Heart right ventricle (tissue), 16 donors: Measurements from ENCODE around the gene ARHGEF6. TPM values are rescaled to one million over a fixed set of nuclear protein-coding genes. Genes with fewer than 3 reads are reported as not detected.
A peak's percentile ranks its signal among the peaks of the same experiment; 100 is the strongest.

ENCODE experiments used
- ATAC-seq, 8 donors: fragments of 200-7000 bp; cut with Tn5 transposase; one replicate each; pipeline ENCODE4 v1.9.1; 2020; ENCODE audit warnings: mild to moderate bottlenecking in 8 of 8, moderate library complexity in 8 of 8, moderate number of reproducible peaks in 1 of 8
- DNase-seq, 2 donors: peaks; one replicate each; pipeline ENCODE4 v3.0.0-alpha.2; 2020
- H3K27ac ChIP-seq, 10 donors: fragments of 200-600 bp; sonication (generic) in 2 of 10; one replicate each; pipeline versions ENCODE4 v1.5.0 to v1.8.0; 2020 to 2022; ENCODE audit warnings: mild to moderate bottlenecking in 3 of 10
- H3K27me3 ChIP-seq, 7 donors: fragments of 200-600 bp; one replicate each; pipeline ENCODE4 v1.8.0; 2021 to 2022; ENCODE audit warnings: mild to moderate bottlenecking in 2 of 7
- H3K36me3 ChIP-seq, 9 donors: fragments of 200-600 bp; sonication (generic) in 1 of 9; one replicate each; pipeline versions ENCODE4 v1.5.0 to v1.8.0; 2020 to 2022; ENCODE audit warnings: mild to moderate bottlenecking in 2 of 9
- H3K4me1 ChIP-seq, 9 donors: fragments of 200-600 bp; sonication (generic) in 1 of 9; one replicate each; pipeline versions ENCODE4 v1.5.0 to v1.8.0; 2020 to 2022; ENCODE audit warnings: mild to moderate bottlenecking in 4 of 9
- H3K4me3 ChIP-seq, 10 donors: fragments of 200-600 bp; sonication (generic) in 2 of 10; one replicate each; pipeline versions ENCODE4 v1.5.0 to v1.8.0; 2020 to 2022; ENCODE audit warnings: mild to moderate bottlenecking in 7 of 10, moderate library complexity in 2 of 10
- H3K9me3 ChIP-seq, 11 donors: fragments of 200-600 bp in 10 of 11; sonication (generic) in 2 of 11; one replicate each; pipeline versions ENCODE4 v1.5.0 to v1.8.0; 2013 to 2022; ENCODE audit warnings: mild to moderate bottlenecking in 2 of 11, control low read depth in 1 of 11, moderate library complexity in 1 of 11
- WGBS, 2 donors: extraction: QIAGEN DNeasy Blood & Tissue Kit; methylation state at CpG; one replicate each; pipeline ENCODE4 v1.1.7; 2013; ENCODE audit warnings: inconsistent platforms in 1 of 2; 5-methylcytosine and 5-hydroxymethylcytosine counted together
- intact Hi-C, 10 donors: fragments of 100-400 bp; cut with DNase I; formaldehyde crosslinking; loops; one replicate each; pipeline versions ENCODE4 v1.11.1 to v1.14.2; 2022
- long read RNA-seq, 3 donors: library from polyadenylated mRNA; unstranded; transcript quantifications; one replicate each; pipeline ENCODE4 v2.0.0, GENCODE V29; 2020 to 2021
- polyA plus RNA-seq, 2 donors: library from polyadenylated mRNA; stranded (reverse); fragments of 200-250 nt; gene quantifications; one replicate each; pipeline ENCODE4 v1.2.3, GENCODE V29; 2013
- total RNA-seq, 10 donors: library from RNA; stranded (reverse); fragmentation: NEBNext Ultra II Directional in 3 of 10; extraction: Animal tissue kit (Norgen Biotek cat#: 25700) in 3 of 10; gene quantifications; one replicate each; pipeline versions ENCODE4 v1.2.1 to v1.2.4, GENCODE V29; 2021 to 2023
- TF ChIP-seq, protein P1 (sequence below), 9 donors: fragments of 200-600 bp; sonication (generic) in 2 of 9; IDR thresholded peaks; one replicate each; pipeline versions ENCODE4 v1.5.0 to v1.8.0; 2021 to 2022; ENCODE audit warnings: antibody characterized with exemption in 9 of 9, mild to moderate bottlenecking in 5 of 9, moderate library complexity in 1 of 9
- donor health status: Arrhythmogenic right ventricular cardiomyopathy.
- donor health status: ischemic (EF 13 %, LVEDD 7.1; RV severe dilation, severe dysfunction).
- donor health status: healthy with polysubstance abuse.
- donor health status: DM: no; HTN: yes; CAD: no.
- donor health status: DM: no; HTN: no; CAD: no.
- donor health status: ischemic (EF 25% LVEDD 6.9; RV normal size, moderate dysfunction).
- donor health status: ischemic (EF 25% LVEDD 5.7; RV mildly dilated, moderate dysfunction).
- donor health status: healthy.
- donor health status: DM: yes; HTN: yes; CAD: no.
- donor health status: Ischemic cardiomyopathy.
- donor health status: ischemic (EF 35%, LVEDD 5.7; RV mildly dilated, moderate dysfunction).
- donor health status: nonischemic (EF 11% LVEDD 7.7; RV severe dilation, severe dysfunction).
- donor health status: DM: yes; HTN: yes; CAD: no.
- donor health status: PGD.
- donor health status: ischemic (EF 29% LVEDD 5.4; RV normal size, mild dysfunction).
- donor health status: nonischemic (EF 23%, LVEDD 6.1; RV moderate dilation, normal function).

The ARHGEF6 gene, protein sequence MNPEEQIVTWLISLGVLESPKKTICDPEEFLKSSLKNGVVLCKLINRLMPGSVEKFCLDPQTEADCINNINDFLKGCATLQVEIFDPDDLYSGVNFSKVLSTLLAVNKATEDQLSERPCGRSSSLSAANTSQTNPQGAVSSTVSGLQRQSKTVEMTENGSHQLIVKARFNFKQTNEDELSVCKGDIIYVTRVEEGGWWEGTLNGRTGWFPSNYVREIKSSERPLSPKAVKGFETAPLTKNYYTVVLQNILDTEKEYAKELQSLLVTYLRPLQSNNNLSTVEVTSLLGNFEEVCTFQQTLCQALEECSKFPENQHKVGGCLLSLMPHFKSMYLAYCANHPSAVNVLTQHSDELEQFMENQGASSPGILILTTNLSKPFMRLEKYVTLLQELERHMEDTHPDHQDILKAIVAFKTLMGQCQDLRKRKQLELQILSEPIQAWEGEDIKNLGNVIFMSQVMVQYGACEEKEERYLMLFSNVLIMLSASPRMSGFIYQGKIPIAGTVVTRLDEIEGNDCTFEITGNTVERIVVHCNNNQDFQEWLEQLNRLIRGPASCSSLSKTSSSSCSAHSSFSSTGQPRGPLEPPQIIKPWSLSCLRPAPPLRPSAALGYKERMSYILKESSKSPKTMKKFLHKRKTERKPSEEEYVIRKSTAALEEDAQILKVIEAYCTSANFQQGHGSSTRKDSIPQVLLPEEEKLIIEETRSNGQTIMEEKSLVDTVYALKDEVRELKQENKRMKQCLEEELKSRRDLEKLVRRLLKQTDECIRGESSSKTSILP
- total RNA-seq: 10 to 100 TPM; 39.5 to 88.0 (median 52.2) TPM
- 10 to 100 TPM; 15.3 to 16.5 TPM for polyA plus RNA-seq
- long read RNA-seq, donor 1, full-length matches to known transcripts: 16 of 58 reads
- long read RNA-seq, donor 1, partial matches to known transcripts: 6 of 58 reads
- long read RNA-seq, donor 1, other reads (novel, unspliced or antisense): 36 of 58 reads
- long read RNA-seq, donor 2, full-length matches to known transcripts: 20 of 69 reads
- long read RNA-seq, donor 2, partial matches to known transcripts: 11 of 69 reads
- long read RNA-seq, donor 2, other reads (novel, unspliced or antisense): 38 of 69 reads
- long read RNA-seq, donor 3, full-length matches to known transcripts: 21 of 117 reads
- long read RNA-seq, donor 3, partial matches to known transcripts: 9 of 117 reads
- long read RNA-seq, donor 3, other reads (novel, unspliced or antisense): 87 of 117 reads

DNA sequence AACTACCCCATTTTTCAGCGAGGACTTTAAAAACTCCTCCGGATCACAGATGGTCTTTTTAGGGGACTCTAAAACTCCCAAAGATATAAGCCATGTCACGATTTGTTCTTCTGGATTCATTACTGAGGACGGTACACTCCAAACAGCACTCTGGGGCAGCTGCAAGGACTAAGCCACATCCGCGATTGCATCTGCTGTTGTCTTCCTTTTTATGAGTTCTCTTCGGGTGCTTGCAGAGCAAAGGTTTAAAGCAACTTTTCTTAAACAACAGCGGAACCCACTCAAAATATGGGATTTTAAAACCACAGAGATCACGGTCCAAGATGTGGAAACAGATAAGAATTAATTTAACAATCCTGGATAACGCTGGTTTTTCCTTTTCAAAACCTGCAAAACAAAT is at the start of gene ARHGEF6:
TSS of gene ARHGEF6 (minus strand) at position 170 of the 400 bp plus-strand sequence. CDS start at position 120, 50 bp downstream.
- intact Hi-C loops: no loop called here

DNA sequence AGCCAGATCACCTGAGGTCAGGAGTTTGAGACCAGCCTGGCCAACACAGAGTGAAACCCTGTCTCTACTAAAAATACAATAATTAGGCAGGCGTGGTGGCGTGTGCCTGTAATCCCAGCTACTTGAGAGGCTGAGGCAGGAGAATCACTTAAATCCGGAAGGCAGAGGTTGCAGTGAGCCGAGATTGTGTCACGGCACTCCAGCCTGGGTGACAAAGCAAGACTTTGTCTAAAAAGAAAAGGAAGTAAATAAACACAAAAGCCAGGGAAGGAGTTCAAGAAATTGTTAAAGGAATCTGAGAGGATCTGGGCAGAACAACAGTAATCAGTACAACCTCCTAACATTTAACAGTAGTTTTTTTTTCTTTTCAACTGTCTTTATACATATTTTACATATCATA is 48.7 kb upstream of the ARHGEF6 start:
- H3K36me3 ChIP-seq: peaks cover 0 to 19% (median 0%) of the 10 kb centered on the region in 9 donors
- peak overlapping the region in 6 of 10 donors; percentile 36 to 56 (median 40) for H3K27ac ChIP-seq
- H3K4me3 ChIP-seq: no peak overlapping the region
- DNase-seq (no peak), ATAC-seq (no peak)
- intact Hi-C loops: loop anchor here in 1 of 10 donors (10.0 kb wide), 1 partner anchor 105 kb away; no protein-coding TSS in a partner anchor
- no peaks in the 10 kb centered on the region for H3K27me3 ChIP-seq
- WGBS, 2 donors: 65 to 77% methylated on average over 5 of the region's 5 CpGs
- TF ChIP-seq, protein P1, sequence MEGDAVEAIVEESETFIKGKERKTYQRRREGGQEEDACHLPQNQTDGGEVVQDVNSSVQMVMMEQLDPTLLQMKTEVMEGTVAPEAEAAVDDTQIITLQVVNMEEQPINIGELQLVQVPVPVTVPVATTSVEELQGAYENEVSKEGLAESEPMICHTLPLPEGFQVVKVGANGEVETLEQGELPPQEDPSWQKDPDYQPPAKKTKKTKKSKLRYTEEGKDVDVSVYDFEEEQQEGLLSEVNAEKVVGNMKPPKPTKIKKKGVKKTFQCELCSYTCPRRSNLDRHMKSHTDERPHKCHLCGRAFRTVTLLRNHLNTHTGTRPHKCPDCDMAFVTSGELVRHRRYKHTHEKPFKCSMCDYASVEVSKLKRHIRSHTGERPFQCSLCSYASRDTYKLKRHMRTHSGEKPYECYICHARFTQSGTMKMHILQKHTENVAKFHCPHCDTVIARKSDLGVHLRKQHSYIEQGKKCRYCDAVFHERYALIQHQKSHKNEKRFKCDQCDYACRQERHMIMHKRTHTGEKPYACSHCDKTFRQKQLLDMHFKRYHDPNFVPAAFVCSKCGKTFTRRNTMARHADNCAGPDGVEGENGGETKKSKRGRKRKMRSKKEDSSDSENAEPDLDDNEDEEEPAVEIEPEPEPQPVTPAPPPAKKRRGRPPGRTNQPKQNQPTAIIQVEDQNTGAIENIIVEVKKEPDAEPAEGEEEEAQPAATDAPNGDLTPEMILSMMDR (IDR thresholded peaks at IDR 0.05): no peak
- no peaks in the 10 kb centered on the region for H3K9me3 ChIP-seq
- peaks cover 0 to 10% (median 0%) of the 10 kb centered on the region in 9 donors for H3K4me1 ChIP-seq

More for the DNA sequence above, at the start of gene ARHGEF6:
- TF ChIP-seq, protein P1 (IDR thresholded peaks at IDR 0.05): no peak
- no peaks in the 10 kb centered on the region for H3K27me3 ChIP-seq
- 29 to 54% methylated on average over 10 of the region's 10 CpGs for WGBS, 2 donors
- peaks cover 0 to 24% (median 7%) of the 10 kb centered on the region in 9 donors for H3K4me1 ChIP-seq
- H3K27ac ChIP-seq: peak within 1 kb of the TSS in 9 of 10 donors; percentile 39 to 86 (median 71)
- ATAC-seq (peak in 5 of 8 donors; percentile 56 to 77 (median 66)), DNase-seq (peak in 1 of 2 donors; percentile 10)
- peak within 1 kb of the TSS in 9 of 10 donors; percentile 10 to 53 (median 47) for H3K4me3 ChIP-seq
- H3K36me3 ChIP-seq: no peaks in the 10 kb centered on the region
- H3K9me3 ChIP-seq: no peaks in the 10 kb centered on the region

DNA sequence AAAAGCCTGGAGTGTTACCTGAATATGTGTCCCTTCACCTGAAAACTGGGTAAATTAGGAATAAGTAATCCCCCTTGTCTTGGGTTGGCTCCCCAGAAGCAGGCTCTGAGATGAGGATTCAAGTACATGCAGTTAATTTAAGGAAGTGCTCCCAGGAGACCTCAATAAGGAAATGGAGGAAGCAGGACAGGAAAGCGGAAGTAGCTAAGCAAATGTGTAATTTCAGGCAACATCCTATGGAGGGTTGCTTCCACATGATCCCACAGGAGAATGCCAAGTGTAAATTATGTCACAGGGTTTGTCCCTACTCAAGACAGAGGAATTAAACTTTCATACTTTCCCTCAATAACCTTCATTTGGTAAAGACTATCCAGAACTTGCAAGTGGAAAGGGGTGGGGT is 48.1 kb upstream of the ARHGEF6 start:
- Histone ChIP-seq H3K4me3 (no peak overlapping the region), H3K9me3 (no peaks in the 10 kb centered on the region), H3K27me3 (no peaks in the 10 kb centered on the region), H3K36me3 (peaks cover 0 to 19% (median 0%) of the 10 kb centered on the region in 9 donors), H3K4me1 (peaks cover 0 to 10% (median 0%) of the 10 kb centered on the region in 9 donors), H3K27ac (peak overlapping the region in 6 of 10 donors; percentile 36 to 56 (median 40))
- TF ChIP-seq, protein P1 (IDR thresholded peaks at IDR 0.05): no peak
- intact Hi-C loops: loop anchor here in 1 of 10 donors (10.0 kb wide), 1 partner anchor 104 kb away; no protein-coding TSS in a partner anchor
- DNase-seq (peak in 1 of 2 donors; percentile 6), ATAC-seq (peak in 7 of 8 donors; percentile 29 to 79 (median 64))
- WGBS, 2 donors: 56% methylated on average over 1 of the region's 1 CpG
